Endothelial cell of umbilical vein (primary cell): ENCODE data around the gene VAV2. TPM values are rescaled to one million over a fixed set of nuclear protein-coding genes. Genes with fewer than 3 reads are reported as not detected.

Experiments used
- BruUV-seq: library from RNA; stranded (reverse); fragments of 400-500 nt; replicated peaks from 2 replicates; lab custom pipeline; 2021; lab: Mats Ljungman, UMichigan
- CTCF ChIA-PET: fragments of 300-600, 350-600 bp; sonication (Branson Sonifier 250); formaldehyde crosslinking; loops from one replicate; lab custom pipeline; 2021; ENCODE audit warnings: antibody characterized with exemption, inconsistent platforms; lab: Charles Lee
- POLR2A ChIA-PET: fragments of 300-600, 350-600 bp; sonication (Branson Sonifier 250); formaldehyde crosslinking; loops from one replicate; lab custom pipeline; 2021; ENCODE audit warnings: antibody characterized with exemption, inconsistent platforms; lab: Charles Lee
- DNase-seq: peaks from one replicate; pipeline ENCODE4 v3.0.0-alpha.2; 2011; ENCODE audit warnings: low read depth, low spot score
- FAIRE-seq: peaks from 2 replicates; lab custom pipeline; 2011; peaks lifted over from hg19 to GRCh38; lab: Jason Lieb, UNC
- H2AFZ ChIP-seq: 2 replicates; pipeline ENCODE4 v1.6.0; 2012; ENCODE audit warnings: low read depth, low read length, control low read depth, inconsistent platforms
- H3K27ac ChIP-seq: 2 replicates; pipeline ENCODE4 v1.5.1; 2011; ENCODE audit warnings: low read depth, mild to moderate bottlenecking, control low read depth, low read length, moderate library complexity; ENCODE audit not compliant: insufficient read depth
- H3K27me3 ChIP-seq, 2 experiments: 2 replicates each; pipeline versions ENCODE4 v1.6.0 to v1.6.1; 2011; ENCODE audit warnings: low read length in 2 of 2, mixed read lengths in 1 of 2; ENCODE audit not compliant: control insufficient read depth in 2 of 2, insufficient read depth in 2 of 2
- H3K36me3 ChIP-seq, 2 experiments: 2 replicates in 1 of 2; 3 replicates in 1 of 2; pipeline ENCODE4 v1.5.1; 2011; ENCODE audit warnings: low read length in 2 of 2, mild to moderate bottlenecking in 1 of 2, moderate library complexity in 1 of 2; ENCODE audit not compliant: control insufficient read depth in 2 of 2, insufficient read depth in 2 of 2; ENCODE audit errors: extremely low read depth in 1 of 2
- H3K4me1 ChIP-seq: 3 replicates; pipeline ENCODE4 v1.5.1; 2011; ENCODE audit warnings: mild to moderate bottlenecking, low read length; ENCODE audit not compliant: control insufficient read depth, insufficient read depth; ENCODE audit errors: extremely low read depth
- H3K4me2 ChIP-seq: 2 replicates; pipeline ENCODE4 v1.6.1; 2011; ENCODE audit warnings: low read length, control low read depth, mixed read lengths; ENCODE audit not compliant: insufficient read depth
- H3K4me3 ChIP-seq, 3 experiments: fragments of 200-600 bp in 1 of 3; sonication (generic), shearing (Covaris generic) in 1 of 3; replicated peaks in 1 of 3; 2 replicates each; pipeline ENCODE4 v1.5.1; 2011 to 2016; ENCODE audit warnings: control low read depth in 3 of 3, low read length in 3 of 3, mild to moderate bottlenecking in 2 of 3, inconsistent platforms in 1 of 3, low read depth in 1 of 3, moderate library complexity in 1 of 3; ENCODE audit not compliant: insufficient read depth in 1 of 3
- H3K79me2 ChIP-seq: 2 replicates; pipeline ENCODE4 v1.6.0; 2012; ENCODE audit warnings: low read length, inconsistent platforms; ENCODE audit not compliant: control insufficient read depth, insufficient read depth
- H3K9ac ChIP-seq: replicated peaks from 2 replicates; pipeline ENCODE3; 2011; ENCODE audit warnings: low read length, control low read depth; ENCODE audit not compliant: insufficient read depth; ENCODE audit errors: extremely low read depth
- H3K9me1 ChIP-seq: replicated peaks from 3 replicates; pipeline ENCODE4 v1.6.0; 2011; ENCODE audit warnings: mild to moderate bottlenecking, low read length; ENCODE audit not compliant: control insufficient read depth, insufficient read depth; ENCODE audit errors: extremely low read depth
- H3K9me3 ChIP-seq: replicated peaks from 2 replicates; pipeline ENCODE4 v1.5.1; 2012; ENCODE audit warnings: low read length, inconsistent platforms; ENCODE audit not compliant: control insufficient read depth, insufficient read depth
- H4K20me1 ChIP-seq: replicated peaks from 2 replicates; pipeline ENCODE3; 2011; ENCODE audit warnings: mild to moderate bottlenecking, low read length; ENCODE audit not compliant: control insufficient read depth, insufficient read depth; ENCODE audit errors: extremely low read depth
- EZH2 ChIP-seq: IDR thresholded peaks from 2 replicates; pipeline ENCODE4 v1.6.1; 2012; ENCODE audit warnings: borderline replicate concordance, low read depth, mild to moderate bottlenecking, moderate library complexity, low read length, inconsistent platforms; ENCODE audit not compliant: severe bottlenecking
- FOS ChIP-seq: IDR thresholded peaks from 2 replicates; pipeline ENCODE4 v1.6.1; 2011; ENCODE audit warnings: mild to moderate bottlenecking, low read length, moderate library complexity, borderline replicate concordance; ENCODE audit not compliant: insufficient read depth
- JUN ChIP-seq: IDR thresholded peaks from 2 replicates; pipeline ENCODE4 v1.6.1; 2011; ENCODE audit warnings: borderline replicate concordance, low read depth; ENCODE audit not compliant: insufficient read length, insufficient read depth
- MAX ChIP-seq: IDR thresholded peaks from 2 replicates; pipeline ENCODE4 v1.6.1; 2011; ENCODE audit not compliant: insufficient read depth, insufficient read length
- dilution Hi-C: fragments of 300-500 bp; cut with MboI; formaldehyde crosslinking; loops from one replicate; pipeline ENCODE4 v1.15.0; 2019; ENCODE audit warnings: low sequenced_read_pairs; ENCODE audit not compliant: extremely low pct_ligation_motif_present
- intact Hi-C: fragments of 100-400 bp; cut with micrococcal nuclease; formaldehyde crosslinking; loops from one replicate; pipeline ENCODE4 v1.10.0; 2022
- polyA plus RNA-seq, 4 experiments: library from polyadenylated mRNA; depleted of rRNA in 3 of 4; stranded (reverse) in 3 of 4; unstranded in 1 of 4; fragments of >200 nt; gene quantifications; 2 replicates each; pipeline versions ENCODE4 v1.2.1 to v1.2.3, GENCODE V29; 2011 to 2012; ENCODE audit warnings: missing spikeins in 1 of 4
- total RNA-seq: library from RNA; stranded (reverse); gene quantifications from 2 replicates; pipeline ENCODE4 v1.2.3, GENCODE V29; 2021
- TF ChIP-seq, protein P1 (sequence below), 2 donors: IDR thresholded peaks; 1 replicate in 1 of 2; 2 replicates in 1 of 2; pipeline ENCODE4 v1.5.1; 2011; ENCODE audit warnings: low read length in 2 of 2, mild to moderate bottlenecking in 2 of 2, moderate library complexity in 2 of 2, control low read depth in 1 of 2, inconsistent platforms in 1 of 2, low read depth in 1 of 2; ENCODE audit not compliant: insufficient read depth in 1 of 2; ENCODE audit errors: extremely low read depth in 1 of 2

Gene VAV2
- total and polyA plus RNA-seq, 2 donors (not counting 3 experiments of a cell fraction or from before 2014, with no cell fraction given) = 10.6 to 30.6 TPM

GRCh38 chr9:133943036-133943780 lies 48.9 kb downstream of the VAV2 start:
- no peak overlapping the region for H3K27ac ChIP-seq
- CTCF ChIA-PET = no interaction called here
- TF ChIP-seq JUN = no peak
- no peak for TF ChIP-seq MAX
- TF ChIP-seq FOS = no peak
- no peak for TF ChIP-seq EZH2
- TF ChIP-seq, protein P1, sequence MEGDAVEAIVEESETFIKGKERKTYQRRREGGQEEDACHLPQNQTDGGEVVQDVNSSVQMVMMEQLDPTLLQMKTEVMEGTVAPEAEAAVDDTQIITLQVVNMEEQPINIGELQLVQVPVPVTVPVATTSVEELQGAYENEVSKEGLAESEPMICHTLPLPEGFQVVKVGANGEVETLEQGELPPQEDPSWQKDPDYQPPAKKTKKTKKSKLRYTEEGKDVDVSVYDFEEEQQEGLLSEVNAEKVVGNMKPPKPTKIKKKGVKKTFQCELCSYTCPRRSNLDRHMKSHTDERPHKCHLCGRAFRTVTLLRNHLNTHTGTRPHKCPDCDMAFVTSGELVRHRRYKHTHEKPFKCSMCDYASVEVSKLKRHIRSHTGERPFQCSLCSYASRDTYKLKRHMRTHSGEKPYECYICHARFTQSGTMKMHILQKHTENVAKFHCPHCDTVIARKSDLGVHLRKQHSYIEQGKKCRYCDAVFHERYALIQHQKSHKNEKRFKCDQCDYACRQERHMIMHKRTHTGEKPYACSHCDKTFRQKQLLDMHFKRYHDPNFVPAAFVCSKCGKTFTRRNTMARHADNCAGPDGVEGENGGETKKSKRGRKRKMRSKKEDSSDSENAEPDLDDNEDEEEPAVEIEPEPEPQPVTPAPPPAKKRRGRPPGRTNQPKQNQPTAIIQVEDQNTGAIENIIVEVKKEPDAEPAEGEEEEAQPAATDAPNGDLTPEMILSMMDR (IDR thresholded peaks at IDR 0.05; ENCODE audit: extremely low read depth in 1 of 2, insufficient read depth in 1 of 2, low read depth in 1 of 2, low read length in 2 of 2) = no peak
- no peaks in the 10 kb centered on the region for H3K36me3 ChIP-seq
- peaks cover 51% of the 10 kb centered on the region for H3K79me2 ChIP-seq
- no peaks in the 10 kb centered on the region for H3K9me3 ChIP-seq
- peaks cover 27% of the 10 kb centered on the region for H3K4me1 ChIP-seq
- H3K4me2 ChIP-seq = no peak overlapping the region
- DNase-seq = no peak
- no peaks in the 10 kb centered on the region for H3K27me3 ChIP-seq
- H3K9ac ChIP-seq = no peak overlapping the region
- H3K4me3 ChIP-seq = no peak overlapping the region
- H4K20me1 ChIP-seq = no peaks in the 10 kb centered on the region
- dilution Hi-C loops (no loop called here), intact Hi-C loops (no loop called here)
- no peak overlapping the region for H2AFZ ChIP-seq
- H3K9me1 ChIP-seq = no peaks in the 10 kb centered on the region
- no peak for FAIRE-seq
- POLR2A ChIA-PET = no interaction called here
- BruUV-seq = no TSS peak
